ENCODE data around the gene S100A1. TPM values are rescaled to one million over a fixed set of nuclear protein-coding genes. Genes with fewer than 3 reads are reported as not detected.

S100A1 gene
- total and polyA plus RNA-seq, 10 of the 15 experiments (the other 5 are each of a cell fraction or from before 2014, with no cell fraction given) = 0.13 to 0.29 TPM; not detected in 8

- H2AFZ ChIP-seq (ENCODE audit: control insufficient read depth, low read depth, low read length) = peak overlapping the region; percentile 44
- no peaks in the 10 kb centered on the region; the same call in 1 of the 2 replicates for H4K20me1 ChIP-seq (ENCODE audit: control insufficient read depth, insufficient read depth)
- in situ Hi-C loops (cut with MboI) = loop anchor here (5.0 kb wide), 2 partner anchors 68 to 308 kb away; partner anchors contain the start of gene RAB13
- peaks cover 14 to 23% of the 10 kb centered on the region in 2 experiments for H3K27me3 ChIP-seq (replicated peaks in 1 of 2; ENCODE audit: control insufficient read depth in 2 of 2, insufficient read depth in 2 of 2, low read length in 1 of 2)
- 21% methylated on average over 70 of the region's 73 CpGs for WGBS (ENCODE audit: insufficient coverage, insufficient replicate concordance, low lambda C conversion rate, missing lambda C conversion rate)
- no peak for FAIRE-seq
- H3K27ac ChIP-seq (ENCODE audit: control insufficient read depth, insufficient read depth) = no peak overlapping the region
- ChIA-PET RAD21 (ENCODE audit: unreplicated experiment) (interaction anchor here (0.6 to 1.8 kb wide), 7 partner anchors 53 to 1371 kb away, joined by 3 to 6 read pairs (median 3); partner anchors contain the start of gene ADAM15), POLR2A (interaction anchor here (0.9 kb wide), 2 partner anchors 69 to 112 kb away, joined by 3 to 9 read pairs; no protein-coding TSS in a partner anchor), CTCF (interaction anchor here (0.6 to 6.9 kb wide), 10 partner anchors 24 to 307 kb away, joined by 3 to 84 read pairs (median 4); partner anchors contain the start of gene RAB13), SMC1A (ENCODE audit: uncharacterized antibody, unreplicated experiment) (interaction anchor here (0.6 to 6.3 kb wide), 10 partner anchors 62 to 307 kb away, joined by 3 to 55 read pairs (median 4); partner anchors contain the start of gene RAB13)
- H3K79me2 ChIP-seq (ENCODE audit: control insufficient read depth, insufficient read depth, low read length) = no peaks in the 10 kb centered on the region
- peak overlapping the region; percentile 47; the same call in 1 of the 2 replicates for H3K4me3 ChIP-seq
- H3K9me3 ChIP-seq (replicated peaks; ENCODE audit: control insufficient read depth, insufficient read depth, low read length) = no peaks in the 10 kb centered on the region; the same call in 2 of the 3 replicates
- intact Hi-C loops (cut with micrococcal nuclease; ENCODE audit: unreplicated experiment) = loop anchor here (2.0 kb wide), 1 partner anchor 307 kb away; the partner anchor contains the start of gene RAB13
- peaks cover 16% of the 10 kb centered on the region for H3K4me1 ChIP-seq (ENCODE audit: control insufficient read depth, insufficient read depth, low read length)
- BruUV-seq (replicated peaks) = no TSS peak
- no peak for DNase-seq (ENCODE audit: low read depth, low spot score)
- no peak overlapping the region for H3K9ac ChIP-seq (ENCODE audit: control insufficient read depth, insufficient read depth, low read length)
- H3K36me3 ChIP-seq (ENCODE audit: control insufficient read depth in 2 of 2, insufficient read depth in 2 of 2, low read length in 1 of 2) = no peaks in the 10 kb centered on the region
- ATAC-seq = peak; percentile 72
- peak overlapping the region; percentile 90 for H3K4me2 ChIP-seq (ENCODE audit: control insufficient read depth, insufficient read depth)
- TF ChIP-seq SKIL (IDR thresholded peaks at IDR 0.05; ENCODE audit: low read depth, poor library complexity, severe bottlenecking) = no peak
- TF ChIP-seq SMARCA5 (IDR thresholded peaks at IDR 0.05) = no peak
- TF ChIP-seq ZNF687 (IDR thresholded peaks at IDR 0.05) = 0 out of 2 replicates have a peak, but pooled peaks have one; percentile 26
- no peak for TF ChIP-seq NKRF (conservative IDR thresholded peaks at IDR 0.05)
- peak; percentile 47 for TF ChIP-seq SUZ12 (IDR thresholded peaks at IDR 0.05; ENCODE audit: unreplicated experiment)
- TF ChIP-seq CTCF (IDR thresholded peaks at IDR 0.05 in 2 of 3, conservative IDR thresholded peaks at IDR 0.05 in 1 of 3; ENCODE audit: control insufficient read depth in 2 of 3, extremely low read depth in 1 of 3, insufficient read depth in 1 of 3, low read depth in 3 of 3, low read length in 3 of 3) = peak in 2 of 3 experiments; percentile 10 to 11; a peak in 1 of 6 replicates
- no peak for TF ChIP-seq NR2C1 (IDR thresholded peaks at IDR 0.05)
Measured at GRCh38 chr1:153679337-153680119, 51.3 kb downstream of the S100A1 start.
